ENCODE data around the gene APP. TPM values are rescaled to one million over a fixed set of nuclear protein-coding genes. Genes with fewer than 3 reads are reported as not detected.
"Not testable (repeated sequence)": the region's sequence is repeated elsewhere in the genome, so short reads cannot be mapped to it uniquely, and the experiment has no call there.

APP gene
- total RNA-seq, 4 donors from 2014 or later = 197 to 380 (median 296) TPM

DNA sequence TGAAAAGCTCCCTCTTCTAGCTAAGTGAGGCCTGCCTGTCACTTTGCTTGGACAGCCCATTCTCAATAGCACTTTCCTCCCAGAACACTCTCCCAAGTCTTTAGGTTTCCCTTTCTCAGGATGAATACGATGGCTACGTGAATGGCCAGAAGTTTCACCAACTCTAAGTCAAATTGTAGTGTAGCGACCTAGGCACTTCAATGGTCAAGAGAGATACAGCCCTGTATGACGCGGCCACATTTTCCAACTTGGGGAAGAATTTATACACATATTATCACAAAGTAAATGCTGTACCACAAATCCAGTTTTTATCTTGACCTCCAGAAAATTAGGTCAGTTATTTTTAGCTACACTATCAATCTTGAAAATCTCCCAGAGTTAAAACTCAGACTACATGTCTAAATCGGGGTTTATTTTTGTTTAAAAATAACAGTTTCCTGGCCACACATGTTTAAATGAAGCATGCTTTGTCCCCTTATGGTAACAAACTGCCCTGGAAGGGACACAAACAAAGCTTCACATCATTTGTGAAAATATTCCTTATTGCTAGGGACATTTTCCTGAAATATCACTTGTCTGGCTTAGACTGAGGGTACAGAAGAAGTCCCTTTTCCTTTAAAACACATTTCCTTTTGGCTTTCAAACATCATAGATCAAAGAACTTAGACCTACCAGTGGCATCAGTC, 243.2 kb downstream of the APP start:
- no peak for DNase-seq (ENCODE audit: low spot score)
- TF ChIP-seq, protein P1, sequence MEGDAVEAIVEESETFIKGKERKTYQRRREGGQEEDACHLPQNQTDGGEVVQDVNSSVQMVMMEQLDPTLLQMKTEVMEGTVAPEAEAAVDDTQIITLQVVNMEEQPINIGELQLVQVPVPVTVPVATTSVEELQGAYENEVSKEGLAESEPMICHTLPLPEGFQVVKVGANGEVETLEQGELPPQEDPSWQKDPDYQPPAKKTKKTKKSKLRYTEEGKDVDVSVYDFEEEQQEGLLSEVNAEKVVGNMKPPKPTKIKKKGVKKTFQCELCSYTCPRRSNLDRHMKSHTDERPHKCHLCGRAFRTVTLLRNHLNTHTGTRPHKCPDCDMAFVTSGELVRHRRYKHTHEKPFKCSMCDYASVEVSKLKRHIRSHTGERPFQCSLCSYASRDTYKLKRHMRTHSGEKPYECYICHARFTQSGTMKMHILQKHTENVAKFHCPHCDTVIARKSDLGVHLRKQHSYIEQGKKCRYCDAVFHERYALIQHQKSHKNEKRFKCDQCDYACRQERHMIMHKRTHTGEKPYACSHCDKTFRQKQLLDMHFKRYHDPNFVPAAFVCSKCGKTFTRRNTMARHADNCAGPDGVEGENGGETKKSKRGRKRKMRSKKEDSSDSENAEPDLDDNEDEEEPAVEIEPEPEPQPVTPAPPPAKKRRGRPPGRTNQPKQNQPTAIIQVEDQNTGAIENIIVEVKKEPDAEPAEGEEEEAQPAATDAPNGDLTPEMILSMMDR (IDR thresholded peaks at IDR 0.05) = no peak
- no peak for ATAC-seq (ENCODE audit: low FRiP score)

DNA sequence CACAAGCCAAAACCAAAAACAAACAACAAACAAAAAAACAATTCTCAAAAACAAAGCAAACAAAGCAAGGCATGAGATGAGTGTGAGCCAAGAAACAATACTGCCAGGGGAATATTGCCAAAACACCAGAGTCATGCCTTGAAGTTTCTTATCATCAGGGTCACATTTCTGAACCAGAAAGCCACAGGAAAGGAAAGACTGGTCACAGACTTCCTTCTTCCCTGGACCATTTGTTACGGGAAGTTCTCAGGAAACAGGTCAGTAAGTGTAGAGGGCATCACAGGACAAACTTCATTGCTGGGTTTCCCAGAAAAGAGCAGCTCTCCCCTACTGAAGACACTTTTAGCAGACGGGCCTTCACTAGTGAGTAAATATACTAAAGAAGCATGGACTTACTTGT, 244.6 kb downstream of the APP start:
- peak; percentile 71 for ATAC-seq (ENCODE audit: low FRiP score)
- TF ChIP-seq, protein P1 (IDR thresholded peaks at IDR 0.05) = no peak
- no peak for DNase-seq (ENCODE audit: low spot score)

DNA sequence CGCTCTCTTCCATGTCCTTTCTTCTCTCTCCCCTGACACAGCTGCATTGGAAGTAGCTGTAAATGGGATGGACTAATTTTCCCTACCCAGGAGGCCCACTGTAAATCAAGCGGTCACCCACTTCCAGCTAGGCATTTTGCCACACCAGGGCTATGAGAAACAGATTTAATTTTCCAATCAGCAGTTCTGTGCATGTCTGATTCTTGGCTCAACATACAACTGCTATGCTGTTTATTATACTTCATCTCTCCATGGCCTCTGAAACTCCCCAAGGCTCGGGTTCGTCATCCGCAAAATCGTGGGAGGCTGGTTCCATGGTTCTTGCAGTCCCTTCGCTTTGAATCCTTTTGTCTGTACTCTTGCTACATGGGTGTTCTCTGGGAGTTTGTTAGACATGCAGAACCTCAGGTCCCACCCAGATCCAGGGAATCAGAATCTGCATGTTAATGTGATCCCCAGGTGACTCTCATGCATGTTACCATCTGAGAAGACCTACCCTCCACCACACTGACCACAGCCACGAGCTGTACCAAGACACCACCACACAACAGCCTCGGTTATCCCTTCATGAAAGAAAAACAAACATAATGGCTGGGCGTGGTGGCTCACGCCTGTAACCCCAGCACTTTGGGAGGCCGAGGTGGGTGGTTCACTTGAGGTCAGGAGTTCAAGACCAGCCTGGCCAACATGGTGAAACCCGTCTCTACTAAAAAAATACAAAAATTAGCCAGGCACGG, 245.3 kb downstream of the APP start:
- DNase-seq (ENCODE audit: low spot score) (no peak), ATAC-seq (ENCODE audit: low FRiP score) (no peak)
- TF ChIP-seq, protein P1 (IDR thresholded peaks at IDR 0.05) = no peak

DNA sequence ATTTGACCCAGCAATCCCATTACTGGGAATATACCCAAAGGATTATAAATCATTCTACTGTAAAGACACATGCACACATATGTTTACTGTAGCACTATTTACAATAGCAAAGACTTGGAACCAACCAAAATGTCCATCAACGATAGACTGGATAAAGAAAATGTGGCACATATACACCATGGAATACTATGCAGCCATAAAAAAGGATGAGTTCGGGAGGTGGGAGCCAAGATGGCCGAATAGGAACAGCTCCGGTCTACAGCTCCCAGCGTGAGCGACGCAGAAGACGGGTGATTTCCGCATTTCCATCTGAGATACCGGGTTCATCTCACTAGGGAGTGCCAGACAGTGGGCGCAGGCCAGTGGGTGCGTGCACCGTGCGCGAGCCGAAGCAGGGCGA, 252.4 kb downstream of the APP start:
- not testable (repeated sequence) for ATAC-seq (ENCODE audit: low FRiP score); DNase-seq (ENCODE audit: low spot score)

DNA sequence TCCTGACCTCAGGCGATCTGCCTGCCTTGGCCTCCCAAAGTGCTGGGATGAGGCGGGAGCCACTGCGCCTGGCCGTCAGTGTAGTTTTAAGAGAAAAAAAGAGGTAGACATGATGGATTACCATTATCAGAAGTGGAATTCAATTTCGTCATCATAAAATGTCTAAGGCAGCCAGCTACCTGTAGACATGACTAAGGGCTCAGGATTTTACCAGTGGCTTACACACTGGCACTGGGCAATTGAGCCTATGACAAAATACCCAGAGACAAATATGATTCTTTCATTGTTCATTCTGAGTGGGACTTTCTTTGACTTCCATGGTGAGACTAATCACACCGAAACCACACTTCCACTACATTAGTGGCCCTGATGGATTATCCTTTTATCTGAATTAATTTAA, 254.3 kb downstream of the APP start:
- no peak for DNase-seq (ENCODE audit: low spot score)
- no peak for ATAC-seq (ENCODE audit: low FRiP score)
- TF ChIP-seq, protein P1 (IDR thresholded peaks at IDR 0.05) = no peak

DNA sequence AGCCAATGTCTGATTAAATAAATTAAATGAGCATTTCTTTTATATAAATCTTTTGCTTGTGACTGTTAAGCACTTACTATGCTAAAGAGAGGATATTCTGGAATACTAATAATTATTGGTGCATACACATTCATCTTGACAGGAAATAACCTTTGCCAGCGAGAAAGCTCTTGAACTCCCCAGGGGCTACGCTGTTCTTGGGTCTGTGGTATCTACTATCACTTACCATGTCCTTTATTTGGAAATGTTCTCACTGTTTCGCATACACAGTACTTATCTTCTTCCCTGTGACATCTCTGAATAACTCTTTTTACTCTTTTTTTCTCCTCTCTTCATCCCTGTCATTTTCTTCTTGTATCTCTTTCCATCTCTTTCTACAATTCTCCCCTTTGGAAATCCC, 257.1 kb downstream of the APP start:
- ATAC-seq (ENCODE audit: low FRiP score) = no peak
- DNase-seq (ENCODE audit: low spot score) = no peak
- TF ChIP-seq, protein P1 (IDR thresholded peaks at IDR 0.05) = no peak

DNA sequence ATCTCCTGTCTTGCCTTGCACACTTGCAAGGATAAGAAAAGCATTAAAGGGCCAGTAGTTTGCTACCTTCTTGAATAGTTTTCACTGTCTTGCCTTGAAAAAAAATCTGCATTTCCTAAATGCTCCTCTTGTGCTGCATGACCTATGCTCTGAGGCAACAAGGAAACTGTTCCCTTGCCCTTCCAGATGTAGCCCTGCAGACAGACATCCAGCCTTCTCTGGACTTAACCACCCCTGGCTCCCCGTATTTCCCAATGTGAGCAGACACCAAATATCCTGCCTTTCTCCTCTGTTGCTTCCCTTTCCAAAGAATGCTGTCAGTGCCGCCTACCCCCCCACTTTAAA, 258.2 kb downstream of the APP start:
- TF ChIP-seq, protein P1 (IDR thresholded peaks at IDR 0.05) = no peak
- ATAC-seq (ENCODE audit: low FRiP score) = no peak

More for the DNA sequence above, 258.2 kb downstream of the APP start:
- no peak for DNase-seq (ENCODE audit: low spot score)

Measured in omental fat pad (tissue), 4 donors.